Ecto neural progenitor cell (in vitro differentiated cells): ENCODE measurements around the gene ANKRD13D.

Experiments
- DNase-seq: peaks from one replicate; pipeline ENCODE4 v3.0.0-alpha.2; 2018; ENCODE audit warnings: low spot score

The ANKRD13D gene

GRCh38 chr11:67289226-67289650, at the start of gene ANKRD13D:
TSS of gene ANKRD13D (plus strand) at chr11:67289303. CDS start at chr11:67289461, 158 bp downstream.
- no peak for DNase-seq

- peak; percentile 98 for DNase-seq
These were observed 49.1 kb upstream of the ANKRD13D start for GRCh38 chr11:67239783-67240575.

GRCh38 chr11:67240576-67241389, 48.3 kb upstream of the ANKRD13D start:
- peak; percentile 58 for DNase-seq

- no peak for DNase-seq
These were observed 46.6 kb upstream of the ANKRD13D start for GRCh38 chr11:67242548-67242947.

- DNase-seq, result no peak
These were observed 46.1 kb upstream of the ANKRD13D start for GRCh38 chr11:67243051-67243450.

- DNase-seq, result no peak
These were observed 44.1 kb upstream of the ANKRD13D start for GRCh38 chr11:67245046-67245445.

GRCh38 chr11:67247946-67248550, 41.1 kb upstream of the ANKRD13D start:
- no peak for DNase-seq

- DNase-seq, result no peak
These were observed 40.5 kb upstream of the ANKRD13D start for GRCh38 chr11:67248653-67249052.

- DNase-seq, result no peak
These were observed 38.8 kb upstream of the ANKRD13D start for GRCh38 chr11:67250059-67251043.

GRCh38 chr11:67251841-67252240, 37.3 kb upstream of the ANKRD13D start:
- DNase-seq, result no peak

- no peak for DNase-seq
These were observed 36.3 kb upstream of the ANKRD13D start for GRCh38 chr11:67252831-67253239.

- no peak for DNase-seq
These were observed 35.1 kb upstream of the ANKRD13D start for GRCh38 chr11:67253872-67254624.

- DNase-seq, result no peak
These were observed 34.3 kb upstream of the ANKRD13D start for GRCh38 chr11:67254798-67255197.

GRCh38 chr11:67255353-67255752, 33.8 kb upstream of the ANKRD13D start:
- DNase-seq, result no peak

- DNase-seq, result no peak
These were observed 33.2 kb upstream of the ANKRD13D start for GRCh38 chr11:67255864-67256263.

GRCh38 chr11:67256477-67257135, 32.5 kb upstream of the ANKRD13D start:
- no peak for DNase-seq

GRCh38 chr11:67260406-67260805, 28.7 kb upstream of the ANKRD13D start:
- no peak for DNase-seq

GRCh38 chr11:67260885-67261639, 28.0 kb upstream of the ANKRD13D start:
- peak; percentile 87 for DNase-seq

- no peak for DNase-seq
These were observed 27.5 kb upstream of the ANKRD13D start for GRCh38 chr11:67261640-67261945.
